GM10266 (cell line): ENCODE results near the gene DNA2.

Experiments used
- DNase-seq: peaks from one replicate; pipeline ENCODE4 v3.0.0; 2012; ENCODE audit errors: extremely low spot score
- CTCF ChIP-seq: IDR thresholded peaks from 2 replicates; pipeline ENCODE4 v1.5.1; 2012; ENCODE audit warnings: mild to moderate bottlenecking, low read depth; ENCODE audit not compliant: control insufficient read depth, insufficient read depth; ENCODE audit errors: missing control alignments

Gene DNA2

GRCh38 chr10:68501691-68502090, 29.9 kb upstream of the DNA2 start:
- DNase-seq = no peak
- TF ChIP-seq CTCF = no peak

- no peak for TF ChIP-seq CTCF
- DNase-seq = no peak
Measured at GRCh38 chr10:68499544-68499943, 27.8 kb upstream of the DNA2 start.

GRCh38 chr10:68496072-68496471, 24.3 kb upstream of the DNA2 start:
- no peak for TF ChIP-seq CTCF

GRCh38 chr10:68492118-68492517, 20.3 kb upstream of the DNA2 start:
- no peak for TF ChIP-seq CTCF
- no peak for DNase-seq

More at GRCh38 chr10:68496072-68496471, 24.3 kb upstream of the DNA2 start:
- DNase-seq = no peak

GRCh38 chr10:68489919-68490318, 18.1 kb upstream of the DNA2 start:
- no peak for DNase-seq
- no peak for TF ChIP-seq CTCF

GRCh38 chr10:68474021-68474420, 2.2 kb upstream of the DNA2 start:
- TF ChIP-seq CTCF = no peak
- no peak for DNase-seq

GRCh38 chr10:68471063-68471585, 649 bp downstream of the DNA2 start:
- no peak for DNase-seq
- TF ChIP-seq CTCF = no peak
